ENCODE results near the gene DGKZ. TPM values are rescaled to one million over a fixed set of nuclear protein-coding genes. Genes with fewer than 3 reads are reported as not detected.

Gene DGKZ
- total RNA-seq, 4 donors from 2014 or later: 45.0 to 97.0 (median 54.3) TPM

DNA sequence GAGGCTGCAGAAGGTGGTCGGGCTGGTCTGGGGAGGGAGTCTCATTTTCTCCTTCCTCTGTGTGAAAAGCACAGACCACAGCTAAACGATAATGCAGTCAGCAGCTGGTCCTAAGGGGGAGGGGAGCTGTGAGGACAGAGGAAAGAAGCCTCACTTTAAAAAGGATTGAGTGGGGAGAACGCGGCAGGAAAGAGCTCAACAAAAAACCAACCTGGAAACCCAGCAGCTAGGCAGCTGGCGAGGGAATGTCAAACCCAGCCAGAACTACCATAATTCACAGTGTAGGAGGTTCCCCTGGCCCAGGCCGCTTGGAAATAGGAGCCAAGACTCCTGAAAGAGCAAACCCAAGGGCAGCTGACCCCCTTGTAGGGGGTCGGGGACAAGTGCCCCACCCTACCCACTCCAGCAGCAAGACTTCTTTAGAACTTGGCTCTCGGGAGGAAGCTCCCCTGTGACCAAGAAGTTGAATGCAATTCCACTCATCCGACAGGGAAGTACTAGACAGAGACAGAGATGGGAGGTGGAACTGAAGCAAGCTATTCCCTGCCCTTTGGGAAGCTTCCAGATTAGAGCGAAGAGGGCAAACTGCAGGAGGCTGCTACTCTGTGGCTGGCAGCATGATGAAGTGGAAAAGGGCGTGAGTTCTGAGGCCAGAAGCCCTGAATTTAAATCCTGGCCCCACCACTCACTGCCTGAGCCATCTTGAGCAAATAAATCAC is 16.5 kb upstream of the DGKZ start:
- TF ChIP-seq, protein P1, sequence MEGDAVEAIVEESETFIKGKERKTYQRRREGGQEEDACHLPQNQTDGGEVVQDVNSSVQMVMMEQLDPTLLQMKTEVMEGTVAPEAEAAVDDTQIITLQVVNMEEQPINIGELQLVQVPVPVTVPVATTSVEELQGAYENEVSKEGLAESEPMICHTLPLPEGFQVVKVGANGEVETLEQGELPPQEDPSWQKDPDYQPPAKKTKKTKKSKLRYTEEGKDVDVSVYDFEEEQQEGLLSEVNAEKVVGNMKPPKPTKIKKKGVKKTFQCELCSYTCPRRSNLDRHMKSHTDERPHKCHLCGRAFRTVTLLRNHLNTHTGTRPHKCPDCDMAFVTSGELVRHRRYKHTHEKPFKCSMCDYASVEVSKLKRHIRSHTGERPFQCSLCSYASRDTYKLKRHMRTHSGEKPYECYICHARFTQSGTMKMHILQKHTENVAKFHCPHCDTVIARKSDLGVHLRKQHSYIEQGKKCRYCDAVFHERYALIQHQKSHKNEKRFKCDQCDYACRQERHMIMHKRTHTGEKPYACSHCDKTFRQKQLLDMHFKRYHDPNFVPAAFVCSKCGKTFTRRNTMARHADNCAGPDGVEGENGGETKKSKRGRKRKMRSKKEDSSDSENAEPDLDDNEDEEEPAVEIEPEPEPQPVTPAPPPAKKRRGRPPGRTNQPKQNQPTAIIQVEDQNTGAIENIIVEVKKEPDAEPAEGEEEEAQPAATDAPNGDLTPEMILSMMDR (IDR thresholded peaks at IDR 0.05; ENCODE audit: low read depth): no peak

DNA sequence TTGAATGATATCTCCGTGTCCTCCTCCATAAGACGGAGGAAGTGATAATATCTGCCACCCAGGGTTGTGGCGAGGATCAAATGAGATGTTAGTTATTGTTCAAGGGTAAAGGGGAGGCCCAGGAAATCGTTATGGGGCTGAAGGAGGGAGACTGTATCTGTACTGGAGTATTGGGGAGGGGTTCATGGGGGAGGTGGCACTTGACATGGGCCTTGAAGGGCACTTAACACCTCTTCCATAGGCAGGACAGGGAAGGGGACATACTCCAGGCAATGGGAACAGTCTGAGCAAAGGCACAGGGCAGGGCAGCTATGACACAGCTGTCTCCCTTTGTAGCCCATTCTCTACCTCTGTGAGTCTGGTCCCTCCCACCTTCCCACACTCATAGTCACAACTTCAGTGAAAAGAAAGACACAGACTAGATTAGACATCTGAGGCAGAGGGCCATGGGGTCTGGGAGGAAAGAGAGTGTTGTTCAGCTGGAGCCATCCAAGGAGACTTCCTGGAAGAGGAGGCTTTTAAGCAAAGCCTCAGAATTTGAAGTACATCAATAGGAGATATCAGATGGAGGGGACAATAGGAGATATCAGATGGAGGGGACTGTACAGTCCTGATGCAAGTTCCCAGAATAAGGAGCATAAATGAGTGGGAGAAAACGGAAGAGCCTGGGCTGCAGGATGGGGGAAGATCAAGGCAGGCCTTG is 15.8 kb upstream of the DGKZ start:
- TF ChIP-seq, protein P1 (IDR thresholded peaks at IDR 0.05; ENCODE audit: low read depth): no peak

DNA sequence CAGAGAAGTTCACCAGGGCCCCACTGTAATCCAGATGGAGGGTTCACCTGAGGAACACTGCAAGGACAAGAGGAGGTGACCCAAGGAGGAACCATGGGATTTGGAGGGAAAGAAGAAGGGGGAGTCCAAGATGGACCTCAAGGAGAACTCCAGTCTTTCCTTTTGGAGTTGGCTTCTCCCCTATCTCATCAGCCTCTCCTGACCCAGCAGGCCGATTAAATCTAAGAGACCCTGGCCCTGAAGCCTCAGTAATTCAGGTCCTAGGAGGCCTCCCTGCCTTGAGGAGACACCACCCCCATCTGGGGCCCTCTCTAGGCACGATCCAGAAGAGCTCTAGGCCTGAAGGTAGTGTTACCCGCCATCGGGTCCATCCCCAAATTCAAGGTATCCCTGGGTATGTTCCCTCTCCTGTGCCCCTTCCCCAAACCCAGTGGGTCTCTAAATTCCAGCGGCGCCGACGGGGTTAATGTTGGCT is 15.1 kb upstream of the DGKZ start:
- TF ChIP-seq, protein P1 (IDR thresholded peaks at IDR 0.05; ENCODE audit: low read depth): no peak

- TF ChIP-seq, protein P1 (IDR thresholded peaks at IDR 0.05; ENCODE audit: low read depth): no peak
These were observed 14.5 kb upstream of the DGKZ start for GRCh38 chr11:46332568-46333393.

DNA sequence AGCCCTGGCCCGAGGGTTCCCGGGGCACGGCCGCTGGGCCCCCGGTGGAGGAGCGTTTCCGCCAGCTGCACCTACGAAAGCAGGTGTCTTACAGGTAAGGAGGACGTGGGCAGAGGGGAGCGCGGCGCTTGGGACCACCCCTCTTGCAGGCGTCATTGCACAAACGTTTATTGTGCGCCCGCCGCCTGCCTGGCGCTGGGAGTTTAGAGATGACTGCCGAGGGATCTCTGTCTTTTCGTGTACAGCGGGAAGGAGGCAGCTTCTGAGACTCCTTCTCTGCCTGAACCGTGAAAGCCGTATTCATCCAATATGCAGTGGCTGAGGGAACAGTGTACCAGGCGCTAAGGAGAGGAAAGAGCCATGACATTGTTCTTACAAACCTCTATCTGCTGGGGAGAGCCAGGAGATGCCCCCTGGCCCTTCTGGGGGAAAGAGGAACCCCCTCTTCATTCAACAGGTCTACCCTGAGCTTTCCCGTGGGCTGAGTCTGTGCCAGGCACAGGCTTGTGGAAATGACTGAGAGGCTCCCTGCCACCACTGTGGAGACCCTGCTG is 13.8 kb upstream of the DGKZ start:
- TF ChIP-seq, protein P1 (IDR thresholded peaks at IDR 0.05; ENCODE audit: low read depth): no peak

GRCh38 chr11:46334211-46334610 is 13.1 kb upstream of the DGKZ start:
- TF ChIP-seq, protein P1 (IDR thresholded peaks at IDR 0.05; ENCODE audit: low read depth): no peak

Data from subcutaneous adipose tissue (tissue), 4 donors.